Activated CD4-positive, alpha-beta T cell treated with anti-CD3 and anti-CD28 coated beads, Interleukin-2, Interleukin-6, amounts not matched to agents 100 ng/mL and 50 ng/mL, durations not matched to agents 16 hours and 8 hours (primary cell): ENCODE data around the gene SLC39A5.
"Not testable (repeated sequence)": the region's sequence is repeated elsewhere in the genome, so short reads cannot be mapped to it uniquely, and the experiment has no call there.

ENCODE experiments used
- DNase-seq: peaks from one replicate; pipeline ENCODE4 v3.0.0-alpha.2; 2020

SLC39A5 gene

DNA sequence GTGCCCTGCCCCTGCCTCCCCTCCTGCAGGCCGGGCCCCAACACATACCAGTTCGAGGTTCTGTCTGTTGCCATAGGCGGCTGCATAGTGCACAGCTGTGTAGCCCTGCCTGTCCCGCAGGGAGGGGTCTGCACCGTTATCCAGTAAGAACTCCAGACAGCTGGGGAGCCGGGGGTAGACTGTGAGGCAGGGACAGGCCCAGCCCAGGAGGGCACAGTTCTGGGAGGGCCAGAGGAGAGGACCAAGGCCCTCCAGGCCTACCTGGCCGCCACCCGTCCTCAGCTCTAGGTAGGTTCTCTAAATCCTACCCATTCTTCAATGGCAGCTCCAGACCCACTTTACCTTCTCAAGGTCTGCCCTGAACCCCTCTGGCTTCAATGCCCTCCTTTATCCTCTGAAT lies 18.9 kb downstream of the SLC39A5 start:
- no peak for DNase-seq

- DNase-seq = no peak
Measured at GRCh38 chr12:56252649-56253048, 22.8 kb downstream of the SLC39A5 start.

GRCh38 chr12:56253091-56253490 lies 23.2 kb downstream of the SLC39A5 start:
- DNase-seq = no peak

DNA sequence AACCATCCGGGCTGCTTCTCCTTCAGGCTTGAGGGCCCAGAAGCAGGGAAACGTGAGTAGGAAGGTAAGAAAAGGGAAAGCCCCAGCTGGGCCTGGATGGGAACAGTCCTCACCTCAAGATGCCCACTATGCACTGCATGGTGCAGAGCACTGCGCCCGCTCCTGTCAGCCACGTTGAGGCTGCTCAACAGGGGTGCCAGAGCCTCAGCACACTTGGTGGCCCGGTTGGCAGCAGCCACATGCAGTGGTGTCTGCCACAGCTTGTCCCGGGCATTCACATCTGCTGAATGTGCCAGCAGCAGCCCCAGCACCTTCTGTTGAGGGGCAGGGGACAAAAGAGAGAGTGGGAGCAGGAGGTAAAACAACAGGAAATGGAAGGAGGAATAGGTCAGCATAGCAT lies 25.8 kb downstream of the SLC39A5 start:
- no peak for DNase-seq

DNA sequence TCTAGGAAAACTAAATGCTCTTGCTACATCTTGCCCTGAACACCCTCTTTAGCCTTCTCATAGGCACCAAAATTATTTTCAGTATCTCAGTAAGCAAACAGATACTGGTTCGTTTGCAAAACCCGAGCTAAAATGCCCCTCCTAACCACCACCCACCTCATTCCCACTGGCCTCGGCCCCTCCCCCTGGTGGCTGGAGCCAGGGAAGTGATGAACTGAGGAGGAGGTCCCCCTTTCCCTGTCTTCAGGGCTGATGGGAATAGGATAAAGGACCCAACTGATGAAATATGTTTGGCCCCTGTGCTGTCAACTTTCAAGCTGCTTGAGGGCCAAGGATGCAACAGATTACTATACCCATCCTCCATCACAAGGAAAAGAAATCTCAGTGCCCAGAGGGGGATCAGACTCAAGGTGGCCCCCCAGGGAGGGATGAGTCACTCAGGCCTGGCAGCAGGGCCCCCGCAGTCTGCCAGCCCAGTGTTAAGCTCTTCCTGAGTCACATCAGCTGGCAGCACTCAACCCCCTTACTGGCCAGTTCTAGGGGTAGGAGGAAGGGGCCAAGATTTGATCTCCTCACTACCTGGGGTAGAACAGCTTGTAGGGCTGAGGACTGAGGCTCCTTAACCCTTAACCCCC lies 26.6 kb downstream of the SLC39A5 start:
- DNase-seq = no peak

- DNase-seq = no peak
Measured at GRCh38 chr12:56257071-56257470, 27.2 kb downstream of the SLC39A5 start.

GRCh38 chr12:56257491-56258067 lies 27.7 kb downstream of the SLC39A5 start:
- DNase-seq = peak; percentile 12

DNA sequence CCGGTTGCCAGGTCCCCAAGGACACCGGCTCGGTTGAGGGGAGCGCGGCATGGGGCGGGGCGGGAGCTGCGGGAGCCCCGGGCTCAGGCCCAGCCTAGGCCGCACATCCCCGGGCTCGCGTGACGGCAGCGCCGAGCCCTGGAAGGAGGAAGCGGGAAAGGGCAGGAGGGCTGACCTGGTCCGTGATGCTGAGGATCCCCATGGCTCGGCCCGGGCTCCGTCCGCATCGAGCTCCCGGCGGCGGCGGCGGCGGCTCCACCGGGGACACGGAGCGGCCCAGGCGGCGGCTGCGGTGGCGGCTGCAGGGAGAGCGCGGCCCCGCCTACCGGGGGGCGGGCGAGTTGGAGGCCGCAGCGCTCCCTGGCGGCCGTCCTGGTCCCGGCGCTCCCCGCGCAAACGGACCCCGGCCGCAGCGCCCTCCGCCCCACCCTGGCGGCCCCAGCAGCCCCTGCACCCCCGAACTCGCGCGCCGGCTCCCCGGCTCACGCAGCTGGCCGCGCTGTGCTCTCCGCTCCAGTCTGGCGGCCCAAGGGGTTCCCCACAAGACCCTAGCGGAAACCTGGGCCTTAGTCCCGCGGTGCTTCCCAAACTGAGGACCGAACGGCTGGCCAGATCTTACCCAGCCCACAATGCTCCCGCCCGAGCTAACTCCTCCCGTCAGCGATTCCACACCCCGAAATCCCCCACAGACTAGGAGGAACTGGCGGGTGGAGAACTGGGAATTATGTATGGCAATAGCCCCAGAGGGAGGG lies 28.4 kb downstream of the SLC39A5 start, which contains the start of gene ANKRD52:
Gene ANKRD52 (minus strand): TSS at position 317 of the 752 bp plus-strand sequence. CDS start 115 bp downstream, at position 202.
- DNase-seq = peak; percentile 84

- DNase-seq = no peak
Measured at GRCh38 chr12:56258820-56259183, 29.0 kb downstream of the SLC39A5 start.

DNA sequence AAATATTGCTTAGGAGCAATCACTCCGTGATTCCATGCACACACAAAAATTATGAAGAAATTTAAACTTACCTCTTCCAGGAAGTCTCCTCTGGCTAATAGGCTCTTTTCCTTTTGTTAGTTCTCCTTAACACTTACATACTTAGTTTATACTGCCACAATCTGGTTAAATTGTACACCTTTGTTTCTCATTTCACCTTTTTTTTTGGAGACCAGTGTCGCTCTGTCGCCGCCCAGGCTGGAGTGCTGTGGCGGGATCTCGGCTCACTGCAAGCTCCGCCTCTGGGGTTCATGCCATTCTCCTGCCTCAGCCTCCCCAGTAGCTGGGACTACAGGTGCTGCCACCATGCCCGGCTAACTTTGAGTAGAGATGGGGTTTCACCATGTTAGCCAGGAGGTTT lies 30.5 kb downstream of the SLC39A5 start:
- no peak for DNase-seq

DNA sequence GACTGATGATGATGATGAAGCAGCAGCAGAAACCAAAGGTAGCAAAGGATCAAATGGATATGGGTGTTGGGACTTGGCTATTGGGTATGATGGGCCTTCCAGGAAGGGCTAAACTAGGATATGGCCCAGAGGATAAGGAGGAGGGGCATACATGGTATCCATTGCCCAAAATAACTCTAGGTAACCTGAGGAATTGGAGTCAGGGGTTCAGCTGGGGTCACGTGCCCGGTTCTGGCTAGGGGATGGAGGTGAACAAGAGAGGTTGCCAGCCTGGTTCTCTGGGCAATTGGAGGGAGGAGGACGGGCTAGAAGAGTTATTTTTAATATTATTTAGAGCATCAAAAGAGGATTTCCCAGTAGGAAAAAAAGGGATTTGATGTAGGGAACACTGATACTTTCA lies 31.1 kb downstream of the SLC39A5 start:
- no peak for DNase-seq

- no peak for DNase-seq
Measured at GRCh38 chr12:56261503-56262232, 31.8 kb downstream of the SLC39A5 start.

- DNase-seq = not testable (repeated sequence)
Measured at GRCh38 chr12:56262955-56263354, 33.1 kb downstream of the SLC39A5 start.

DNA sequence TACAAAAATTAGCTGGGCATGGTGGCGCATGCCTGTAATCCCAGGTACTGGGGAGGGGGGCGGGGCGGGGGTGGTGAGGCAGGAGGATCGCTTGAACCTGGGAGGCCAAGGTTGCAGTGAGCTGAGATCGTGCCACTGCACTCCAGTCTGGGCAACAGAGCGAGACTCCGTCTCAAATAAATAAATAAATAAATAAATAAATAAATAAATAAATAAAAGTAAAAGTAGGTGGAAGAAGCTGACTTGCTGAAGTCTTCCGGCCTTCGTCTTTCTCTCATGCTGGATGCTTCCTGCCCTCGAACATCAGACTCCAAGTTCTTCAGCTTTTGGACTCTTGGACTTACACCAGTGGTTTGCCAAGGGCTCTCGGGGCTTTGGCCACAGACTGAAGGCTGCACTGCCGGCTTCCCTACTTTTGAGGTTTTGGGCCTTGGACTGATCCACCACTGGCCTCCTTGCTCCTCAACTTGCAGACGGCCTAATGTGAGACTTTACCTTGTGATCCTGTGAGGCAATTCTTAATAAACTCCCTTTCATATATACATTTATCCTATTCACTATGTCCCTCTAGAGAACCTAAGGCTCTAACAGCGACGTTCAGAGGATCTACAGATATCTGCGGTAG lies 36.3 kb downstream of the SLC39A5 start:
- not testable (repeated sequence) for DNase-seq

DNA sequence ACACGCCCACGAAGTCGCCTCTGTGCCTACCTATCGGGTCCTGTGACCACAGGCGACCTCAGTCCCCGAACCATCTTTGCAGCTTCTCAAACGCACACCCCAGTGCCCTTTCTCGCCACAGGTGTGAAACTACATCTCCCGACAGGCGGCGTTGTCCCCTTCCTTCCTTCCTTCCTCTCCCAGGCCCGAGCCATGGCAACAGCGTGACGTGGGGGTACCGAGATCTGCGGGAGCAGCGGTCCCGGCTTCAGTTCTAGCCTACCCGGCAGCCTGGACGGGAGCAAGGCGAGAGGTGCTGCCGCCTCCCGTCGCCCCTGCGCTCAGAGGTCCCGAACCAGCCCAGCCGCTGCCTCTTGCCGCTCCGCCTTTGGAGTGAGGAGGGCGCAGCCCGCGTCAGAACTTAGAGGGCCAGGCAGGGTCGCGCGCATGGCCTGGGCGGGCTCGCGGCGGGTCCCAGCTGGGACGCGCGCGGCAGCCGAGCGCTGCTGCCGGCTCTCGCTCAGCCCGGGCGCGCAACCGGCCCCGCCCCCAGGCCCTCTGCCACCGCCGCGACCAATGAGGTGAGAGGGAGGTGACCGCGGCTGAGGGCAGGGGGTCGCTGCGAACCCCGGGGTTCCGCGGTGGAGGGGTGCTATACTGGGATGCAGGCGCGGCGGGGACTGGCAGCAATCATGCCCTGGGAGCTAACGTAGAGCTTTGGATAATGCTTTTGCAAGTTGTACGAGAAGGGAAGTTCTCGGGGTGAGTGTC lies 37.0 kb downstream of the SLC39A5 start, which contains the start of gene COQ10A:
Gene COQ10A (plus strand): TSS at position 250 of the 750 bp plus-strand sequence. CDS start 177 bp downstream, at position 427.
- peak; percentile 89 for DNase-seq

- DNase-seq = no peak
Measured at GRCh38 chr12:56267443-56268071, 37.7 kb downstream of the SLC39A5 start.

GRCh38 chr12:56271031-56271430 lies 41.2 kb downstream of the SLC39A5 start:
- DNase-seq = peak; percentile 17

DNA sequence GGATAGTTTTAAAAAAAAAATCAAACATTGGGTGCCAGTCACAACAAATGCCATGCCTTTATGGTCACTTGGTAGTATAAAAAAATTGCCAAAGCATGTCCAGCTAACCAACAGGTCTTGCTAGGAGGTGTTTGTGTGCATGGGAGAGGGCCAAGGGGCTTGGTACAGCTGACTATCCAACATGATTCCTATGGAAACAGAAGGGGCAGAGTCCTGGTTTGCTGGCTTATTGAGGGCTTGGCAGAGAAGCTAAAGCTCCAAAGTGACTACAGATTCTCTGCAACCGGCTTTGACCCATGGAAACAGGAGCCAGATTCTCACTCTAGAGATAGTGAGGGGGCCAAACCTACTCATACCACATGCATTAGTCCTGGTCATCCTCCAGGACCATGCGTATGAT lies 42.6 kb downstream of the SLC39A5 start:
- DNase-seq = not testable (repeated sequence)

DNA sequence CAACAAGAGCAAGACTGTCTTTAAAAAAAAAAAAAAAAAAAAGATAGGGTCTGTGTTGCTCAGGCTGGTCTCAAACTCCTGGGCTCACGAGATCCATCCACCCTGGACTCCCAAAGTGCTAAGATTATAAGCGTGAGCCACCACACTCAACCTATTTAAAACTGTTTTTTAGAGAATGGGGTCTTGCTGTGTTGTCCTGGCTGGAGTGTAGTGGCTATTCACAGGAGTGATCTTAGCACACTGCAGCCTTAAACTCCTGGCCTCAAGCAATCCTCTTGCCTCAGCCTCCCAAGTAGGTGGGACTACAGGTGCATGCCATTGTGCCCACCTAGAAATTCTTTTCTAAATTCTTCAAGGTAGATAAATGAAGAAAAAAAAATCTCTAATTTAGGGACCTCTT lies 44.4 kb downstream of the SLC39A5 start:
- no peak for DNase-seq

DNA sequence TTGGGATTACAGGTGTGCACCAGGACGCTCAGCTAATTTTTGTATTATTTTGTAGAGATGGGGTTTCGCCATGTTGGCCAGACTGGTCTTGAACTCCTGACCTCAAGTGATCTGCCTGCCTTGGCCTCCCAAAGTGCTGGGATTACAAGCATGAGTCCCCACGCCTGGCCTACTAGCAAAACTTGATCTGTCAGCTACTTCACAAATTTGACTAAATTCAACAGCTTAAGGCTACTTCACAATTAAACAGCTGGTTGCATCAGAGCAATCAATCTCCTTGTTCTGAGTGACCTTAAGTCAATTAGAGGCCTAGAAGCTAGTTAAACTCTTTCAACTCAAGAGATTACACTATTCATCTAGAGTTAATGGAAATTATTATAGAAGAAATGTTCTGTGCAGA lies 49.1 kb downstream of the SLC39A5 start:
- DNase-seq = no peak

GRCh38 chr12:56280849-56281248 lies 51.0 kb downstream of the SLC39A5 start:
- no peak for DNase-seq

- no peak for DNase-seq
Measured at GRCh38 chr12:56282030-56282429, 52.2 kb downstream of the SLC39A5 start.
